ENCODE data around the gene NPB.

DNA sequence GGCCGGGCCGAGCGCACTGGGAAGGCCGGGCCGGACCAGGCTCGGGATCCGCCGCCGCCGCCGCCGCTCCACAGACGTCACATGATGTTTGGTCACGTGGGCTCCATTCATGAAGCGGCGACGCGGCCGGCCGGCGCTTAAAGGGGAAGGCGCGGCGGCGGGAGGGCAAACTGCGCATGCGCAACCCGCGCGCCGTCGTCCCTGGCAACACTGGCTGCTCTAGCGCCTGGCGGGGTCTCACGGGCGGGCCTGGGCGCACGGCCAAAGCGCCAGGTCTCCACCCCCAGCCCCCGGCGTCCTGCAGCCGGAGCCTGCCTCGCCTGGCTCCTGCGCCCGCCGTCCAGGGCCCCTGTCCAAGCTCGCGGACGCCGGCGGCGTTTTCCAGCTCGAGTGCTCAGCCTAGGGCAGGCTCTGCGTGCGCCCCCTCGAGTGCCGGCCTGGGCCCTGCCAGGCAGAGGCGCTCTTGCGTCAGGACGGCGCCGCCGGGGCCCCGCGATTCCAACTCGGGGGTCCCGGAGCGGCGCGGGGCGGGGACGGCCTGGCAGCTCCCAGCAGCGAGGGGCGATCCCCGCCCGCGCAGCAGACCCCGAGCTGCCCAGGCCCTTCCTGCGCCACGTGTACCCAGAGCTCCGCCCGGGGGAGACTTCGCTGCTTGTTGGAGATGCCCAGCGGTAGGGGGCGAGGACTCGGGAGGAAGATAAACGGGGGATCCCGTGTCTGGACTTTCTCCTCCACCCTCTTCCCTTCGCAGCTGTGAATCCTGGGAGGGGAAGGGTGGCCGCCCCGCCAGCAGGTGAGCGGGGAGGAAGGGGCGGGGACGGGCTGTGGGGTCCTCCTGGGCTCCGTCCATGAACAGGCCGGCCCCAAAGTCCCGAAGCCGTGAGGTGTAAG lies 25.9 kb downstream of the NPB start, which contains the start of gene MAFG:
- TF ChIP-seq, protein P1, sequence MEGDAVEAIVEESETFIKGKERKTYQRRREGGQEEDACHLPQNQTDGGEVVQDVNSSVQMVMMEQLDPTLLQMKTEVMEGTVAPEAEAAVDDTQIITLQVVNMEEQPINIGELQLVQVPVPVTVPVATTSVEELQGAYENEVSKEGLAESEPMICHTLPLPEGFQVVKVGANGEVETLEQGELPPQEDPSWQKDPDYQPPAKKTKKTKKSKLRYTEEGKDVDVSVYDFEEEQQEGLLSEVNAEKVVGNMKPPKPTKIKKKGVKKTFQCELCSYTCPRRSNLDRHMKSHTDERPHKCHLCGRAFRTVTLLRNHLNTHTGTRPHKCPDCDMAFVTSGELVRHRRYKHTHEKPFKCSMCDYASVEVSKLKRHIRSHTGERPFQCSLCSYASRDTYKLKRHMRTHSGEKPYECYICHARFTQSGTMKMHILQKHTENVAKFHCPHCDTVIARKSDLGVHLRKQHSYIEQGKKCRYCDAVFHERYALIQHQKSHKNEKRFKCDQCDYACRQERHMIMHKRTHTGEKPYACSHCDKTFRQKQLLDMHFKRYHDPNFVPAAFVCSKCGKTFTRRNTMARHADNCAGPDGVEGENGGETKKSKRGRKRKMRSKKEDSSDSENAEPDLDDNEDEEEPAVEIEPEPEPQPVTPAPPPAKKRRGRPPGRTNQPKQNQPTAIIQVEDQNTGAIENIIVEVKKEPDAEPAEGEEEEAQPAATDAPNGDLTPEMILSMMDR (IDR thresholded peaks at IDR 0.05; ENCODE audit: low read depth, low read length, missing input control), result no peak
- TF ChIP-seq REST (IDR thresholded peaks at IDR 0.05) (no peak), SP1 (IDR thresholded peaks at IDR 0.05) (no peak), RAD21 (IDR thresholded peaks at IDR 0.05) (no peak), YY1 (IDR thresholded peaks at IDR 0.05) (no peak), EGR1 (IDR thresholded peaks at IDR 0.05; ENCODE audit: low read depth in 2 of 2) (no peak), JUND (IDR thresholded peaks at IDR 0.05) (no peak), HNF4A (conservative IDR thresholded peaks at IDR 0.05) (no peak)
- TF ChIP-seq, protein P2, sequence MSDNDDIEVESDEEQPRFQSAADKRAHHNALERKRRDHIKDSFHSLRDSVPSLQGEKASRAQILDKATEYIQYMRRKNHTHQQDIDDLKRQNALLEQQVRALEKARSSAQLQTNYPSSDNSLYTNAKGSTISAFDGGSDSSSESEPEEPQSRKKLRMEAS (IDR thresholded peaks at IDR 0.05), result no peak
- TF ChIP-seq, protein P3, sequence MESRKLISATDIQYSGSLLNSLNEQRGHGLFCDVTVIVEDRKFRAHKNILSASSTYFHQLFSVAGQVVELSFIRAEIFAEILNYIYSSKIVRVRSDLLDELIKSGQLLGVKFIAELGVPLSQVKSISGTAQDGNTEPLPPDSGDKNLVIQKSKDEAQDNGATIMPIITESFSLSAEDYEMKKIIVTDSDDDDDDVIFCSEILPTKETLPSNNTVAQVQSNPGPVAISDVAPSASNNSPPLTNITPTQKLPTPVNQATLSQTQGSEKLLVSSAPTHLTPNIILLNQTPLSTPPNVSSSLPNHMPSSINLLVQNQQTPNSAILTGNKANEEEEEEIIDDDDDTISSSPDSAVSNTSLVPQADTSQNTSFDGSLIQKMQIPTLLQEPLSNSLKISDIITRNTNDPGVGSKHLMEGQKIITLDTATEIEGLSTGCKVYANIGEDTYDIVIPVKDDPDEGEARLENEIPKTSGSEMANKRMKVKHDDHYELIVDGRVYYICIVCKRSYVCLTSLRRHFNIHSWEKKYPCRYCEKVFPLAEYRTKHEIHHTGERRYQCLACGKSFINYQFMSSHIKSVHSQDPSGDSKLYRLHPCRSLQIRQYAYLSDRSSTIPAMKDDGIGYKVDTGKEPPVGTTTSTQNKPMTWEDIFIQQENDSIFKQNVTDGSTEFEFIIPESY (IDR thresholded peaks at IDR 0.05), result no peak

Data from liver (tissue), 3 donors.